Loucy (cell line): ENCODE data around the gene VAV2.

Experiments
- EZH2phosphoT487 ChIP-seq: fragments of 200-600 bp; IDR thresholded peaks from 2 replicates; pipeline ENCODE4 v1.6.1; 2018; ENCODE audit warnings: antibody characterized with exemption, mild to moderate bottlenecking, moderate library complexity, borderline replicate concordance
- TF ChIP-seq, protein P1 (sequence below): fragments of 200-600 bp; sonication (generic); conservative IDR thresholded peaks from 2 replicates; pipeline ENCODE4 v1.5.1; 2014; ENCODE audit warnings: mild to moderate bottlenecking, antibody characterized with exemption, low read length

DNA sequence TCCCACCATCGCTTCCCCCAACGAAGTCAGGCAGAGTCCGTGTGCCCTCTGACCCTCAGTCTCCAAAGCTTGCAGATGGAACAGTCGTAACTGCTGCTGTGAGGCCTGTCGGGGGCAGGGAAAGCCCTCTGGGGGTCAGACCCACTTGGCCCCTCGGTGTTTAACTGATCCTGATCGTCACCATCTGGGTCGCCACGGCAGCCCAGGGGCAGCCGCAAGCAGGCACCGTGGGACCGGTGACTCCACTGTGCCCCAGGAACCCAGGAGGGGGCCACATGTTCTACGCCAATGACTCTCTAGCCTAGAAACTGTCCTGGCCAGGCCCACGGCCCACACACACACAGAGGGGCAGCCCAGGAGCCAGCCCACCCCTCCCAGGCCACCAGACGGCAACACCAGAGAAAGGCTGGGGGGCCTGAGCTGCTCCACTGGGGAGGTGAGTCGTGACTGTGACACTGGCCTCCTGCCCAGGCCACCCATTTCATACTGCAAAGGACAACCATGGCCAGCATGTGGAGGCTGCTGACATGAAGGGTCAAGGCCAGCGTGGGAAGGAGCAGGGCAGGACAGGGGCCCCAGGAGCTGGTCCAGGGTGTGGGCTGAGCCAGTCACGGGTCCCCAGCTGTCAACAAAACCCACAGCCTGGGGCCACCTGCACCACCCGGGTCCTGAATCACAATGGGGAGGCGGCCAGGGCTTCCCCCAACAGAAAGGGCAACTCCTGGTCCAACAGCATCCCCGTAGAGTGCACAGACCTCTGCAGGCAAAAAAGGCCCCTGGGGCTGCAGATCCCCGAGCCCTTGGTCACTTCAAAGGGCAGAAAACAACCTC lies 20.8 kb downstream of the VAV2 start:
- TF ChIP-seq, protein P1, sequence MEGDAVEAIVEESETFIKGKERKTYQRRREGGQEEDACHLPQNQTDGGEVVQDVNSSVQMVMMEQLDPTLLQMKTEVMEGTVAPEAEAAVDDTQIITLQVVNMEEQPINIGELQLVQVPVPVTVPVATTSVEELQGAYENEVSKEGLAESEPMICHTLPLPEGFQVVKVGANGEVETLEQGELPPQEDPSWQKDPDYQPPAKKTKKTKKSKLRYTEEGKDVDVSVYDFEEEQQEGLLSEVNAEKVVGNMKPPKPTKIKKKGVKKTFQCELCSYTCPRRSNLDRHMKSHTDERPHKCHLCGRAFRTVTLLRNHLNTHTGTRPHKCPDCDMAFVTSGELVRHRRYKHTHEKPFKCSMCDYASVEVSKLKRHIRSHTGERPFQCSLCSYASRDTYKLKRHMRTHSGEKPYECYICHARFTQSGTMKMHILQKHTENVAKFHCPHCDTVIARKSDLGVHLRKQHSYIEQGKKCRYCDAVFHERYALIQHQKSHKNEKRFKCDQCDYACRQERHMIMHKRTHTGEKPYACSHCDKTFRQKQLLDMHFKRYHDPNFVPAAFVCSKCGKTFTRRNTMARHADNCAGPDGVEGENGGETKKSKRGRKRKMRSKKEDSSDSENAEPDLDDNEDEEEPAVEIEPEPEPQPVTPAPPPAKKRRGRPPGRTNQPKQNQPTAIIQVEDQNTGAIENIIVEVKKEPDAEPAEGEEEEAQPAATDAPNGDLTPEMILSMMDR, result no peak
- no peak for TF ChIP-seq EZH2phosphoT487
